T-helper 1 cell treated with Interleukin-12 subunit alpha and Interleukin-12 subunit beta and Interleukin-4 antibody, amounts not matched to agents 30 ng/mL and 1 ng/mL, for 36 hours (primary cell): ENCODE results near the gene CENPN. TPM values are rescaled to one million over a fixed set of nuclear protein-coding genes. Genes with fewer than 3 reads are reported as not detected.

Experiments
- intact Hi-C: fragments of 100-400 bp; cut with micrococcal nuclease; formaldehyde crosslinking; loops from one replicate; pipeline ENCODE4 v1.15.1; 2024
- total RNA-seq: library from RNA; stranded (reverse); gene quantifications from 2 replicates; pipeline ENCODE4 v1.2.3, GENCODE V29; 2022

CENPN gene
- total RNA-seq, 1 donor from 2014 or later, result 44.2 TPM

GRCh38 chr16:81026429-81026828, 19.4 kb downstream of the CENPN start:
- intact Hi-C loops, result no loop called here

- intact Hi-C loops, result no loop called here
Measured at GRCh38 chr16:81029930-81030604, 23.1 kb downstream of the CENPN start.

- intact Hi-C loops, result loop anchor here (1.0 kb wide), 5 partner anchors 28 to 703 kb away; partner anchors contain the start of genes CENPN, GAN and GCSH
Measured at GRCh38 chr16:81035398-81035974, 28.5 kb downstream of the CENPN start, which contains the start of gene ATMIN. TSS of gene ATMIN (plus strand) at chr16:81035842. CDS start at chr16:81035871, 29 bp downstream.

GRCh38 chr16:81035975-81036750, 29.1 kb downstream of the CENPN start:
- intact Hi-C loops, result loop anchor here (1.0 kb wide), 5 partner anchors 29 to 702 kb away; partner anchors contain the start of genes CENPN, GAN and GCSH

GRCh38 chr16:81036751-81037350, 29.8 kb downstream of the CENPN start:
- intact Hi-C loops, result no loop called here

GRCh38 chr16:81040131-81040530, 33.1 kb downstream of the CENPN start:
- intact Hi-C loops, result no loop called here

GRCh38 chr16:81040842-81041241, 33.8 kb downstream of the CENPN start:
- intact Hi-C loops, result no loop called here

- intact Hi-C loops, result no loop called here
Measured at GRCh38 chr16:81041696-81042095, 34.7 kb downstream of the CENPN start.

GRCh38 chr16:81042821-81043220, 35.8 kb downstream of the CENPN start:
- intact Hi-C loops, result no loop called here

GRCh38 chr16:81053761-81054160, 46.7 kb downstream of the CENPN start:
- intact Hi-C loops, result no loop called here

- intact Hi-C loops, result no loop called here
Measured at GRCh38 chr16:81060576-81061306, 53.7 kb downstream of the CENPN start.

- intact Hi-C loops, result no loop called here
Measured at GRCh38 chr16:81061307-81061640, 54.3 kb downstream of the CENPN start.

GRCh38 chr16:81061871-81062608, 55.0 kb downstream of the CENPN start:
- intact Hi-C loops, result no loop called here

GRCh38 chr16:81066681-81067080, 59.7 kb downstream of the CENPN start:
- intact Hi-C loops, result no loop called here

GRCh38 chr16:81067166-81067565, 60.2 kb downstream of the CENPN start:
- intact Hi-C loops, result no loop called here

GRCh38 chr16:81069063-81069462, 62.0 kb downstream of the CENPN start:
- intact Hi-C loops, result no loop called here

- intact Hi-C loops, result no loop called here
Measured at GRCh38 chr16:81070979-81071378, 64.0 kb downstream of the CENPN start.

GRCh38 chr16:81071805-81072204, 64.8 kb downstream of the CENPN start:
- intact Hi-C loops, result no loop called here

- intact Hi-C loops, result no loop called here
Measured at GRCh38 chr16:81073560-81074330, 66.7 kb downstream of the CENPN start.
